ENCODE measurements around the gene MIB1. TPM values are rescaled to one million over a fixed set of nuclear protein-coding genes. Genes with fewer than 3 reads are reported as not detected.

MIB1 gene
- total RNA-seq, 1 experiment from 2014 or later = 48.1 TPM

- Histone ChIP-seq H3K27me3 (replicated peaks; ENCODE audit: control insufficient read depth, insufficient read depth, low read length) (no peaks in the 10 kb centered on the region), H3K9me3 (no peaks in the 10 kb centered on the region), H3K4me1 (no peaks in the 10 kb centered on the region), H3K36me3 (ENCODE audit: control insufficient read depth, insufficient read depth, low read length) (no peaks in the 10 kb centered on the region), H3K4me3 (ENCODE audit: low read depth, low read length) (no peak overlapping the region)
- H3K27ac Mint-ChIP-seq (ENCODE audit: unreplicated experiment) = no peak overlapping the region
- intact Hi-C loops (cut with micrococcal nuclease; ENCODE audit: unreplicated experiment) = no loop called here
- no peaks in the 10 kb centered on the region for H3K27me3 Mint-ChIP-seq (ENCODE audit: insufficient read depth, unreplicated experiment)
- ChIA-PET CTCF (interaction anchor here (0.6 to 1.1 kb wide), 2 partner anchors 29 to 629 kb away, joined by 3 to 4 read pairs; no protein-coding TSS in a partner anchor), POLR2A (no interaction called here)
- H3K4me1 Mint-ChIP-seq (ENCODE audit: low read depth, unreplicated experiment) = no peaks in the 10 kb centered on the region
- no peaks in the 10 kb centered on the region for H3K9me3 Mint-ChIP-seq (ENCODE audit: unreplicated experiment)
- no peak for DNase-seq
- TF ChIP-seq, protein P1, sequence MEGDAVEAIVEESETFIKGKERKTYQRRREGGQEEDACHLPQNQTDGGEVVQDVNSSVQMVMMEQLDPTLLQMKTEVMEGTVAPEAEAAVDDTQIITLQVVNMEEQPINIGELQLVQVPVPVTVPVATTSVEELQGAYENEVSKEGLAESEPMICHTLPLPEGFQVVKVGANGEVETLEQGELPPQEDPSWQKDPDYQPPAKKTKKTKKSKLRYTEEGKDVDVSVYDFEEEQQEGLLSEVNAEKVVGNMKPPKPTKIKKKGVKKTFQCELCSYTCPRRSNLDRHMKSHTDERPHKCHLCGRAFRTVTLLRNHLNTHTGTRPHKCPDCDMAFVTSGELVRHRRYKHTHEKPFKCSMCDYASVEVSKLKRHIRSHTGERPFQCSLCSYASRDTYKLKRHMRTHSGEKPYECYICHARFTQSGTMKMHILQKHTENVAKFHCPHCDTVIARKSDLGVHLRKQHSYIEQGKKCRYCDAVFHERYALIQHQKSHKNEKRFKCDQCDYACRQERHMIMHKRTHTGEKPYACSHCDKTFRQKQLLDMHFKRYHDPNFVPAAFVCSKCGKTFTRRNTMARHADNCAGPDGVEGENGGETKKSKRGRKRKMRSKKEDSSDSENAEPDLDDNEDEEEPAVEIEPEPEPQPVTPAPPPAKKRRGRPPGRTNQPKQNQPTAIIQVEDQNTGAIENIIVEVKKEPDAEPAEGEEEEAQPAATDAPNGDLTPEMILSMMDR (IDR thresholded peaks at IDR 0.05; ENCODE audit: insufficient read depth in 1 of 2, low read depth in 1 of 2, low read length in 1 of 2, severe bottlenecking in 1 of 2, unreplicated experiment in 1 of 2) = no peak
- H3K4me3 Mint-ChIP-seq (ENCODE audit: unreplicated experiment) = no peak overlapping the region
- no TSS peak for BruUV-seq (replicated peaks)
- peaks cover 27% of the 10 kb centered on the region for H3K36me3 Mint-ChIP-seq (ENCODE audit: insufficient read depth, unreplicated experiment)
Observed at GRCh38 chr18:21820811-21821143, 80.2 kb downstream of the MIB1 start.

- no peak overlapping the region for H3K27ac Mint-ChIP-seq (ENCODE audit: unreplicated experiment)
- no peaks in the 10 kb centered on the region for H3K27me3 Mint-ChIP-seq (ENCODE audit: insufficient read depth, unreplicated experiment)
- ChIA-PET POLR2A (no interaction called here), CTCF (no interaction called here)
- no peaks in the 10 kb centered on the region for H3K27me3 ChIP-seq (replicated peaks; ENCODE audit: control insufficient read depth, insufficient read depth, low read length)
- BruUV-seq (replicated peaks) = no TSS peak
- H3K4me1 ChIP-seq = peaks cover 7% of the 10 kb centered on the region
- no peaks in the 10 kb centered on the region for H3K36me3 ChIP-seq (ENCODE audit: control insufficient read depth, insufficient read depth, low read length)
- no peaks in the 10 kb centered on the region for H3K9me3 ChIP-seq
- intact Hi-C loops (cut with micrococcal nuclease; ENCODE audit: unreplicated experiment) = no loop called here
- H3K36me3 Mint-ChIP-seq (ENCODE audit: insufficient read depth, unreplicated experiment) = peaks cover 16% of the 10 kb centered on the region
- TF ChIP-seq, protein P1 (IDR thresholded peaks at IDR 0.05; ENCODE audit: insufficient read depth in 1 of 2, low read depth in 1 of 2, low read length in 1 of 2, severe bottlenecking in 1 of 2, unreplicated experiment in 1 of 2) = no peak
- H3K9me3 Mint-ChIP-seq (ENCODE audit: unreplicated experiment) = no peaks in the 10 kb centered on the region
- no peak overlapping the region for H3K4me3 Mint-ChIP-seq (ENCODE audit: unreplicated experiment)
- DNase-seq = no peak
- H3K4me1 Mint-ChIP-seq (ENCODE audit: low read depth, unreplicated experiment) = no peaks in the 10 kb centered on the region
- H3K4me3 ChIP-seq (ENCODE audit: low read depth, low read length) = no peak overlapping the region
Observed at GRCh38 chr18:21823848-21824247, 83.3 kb downstream of the MIB1 start.

DNA sequence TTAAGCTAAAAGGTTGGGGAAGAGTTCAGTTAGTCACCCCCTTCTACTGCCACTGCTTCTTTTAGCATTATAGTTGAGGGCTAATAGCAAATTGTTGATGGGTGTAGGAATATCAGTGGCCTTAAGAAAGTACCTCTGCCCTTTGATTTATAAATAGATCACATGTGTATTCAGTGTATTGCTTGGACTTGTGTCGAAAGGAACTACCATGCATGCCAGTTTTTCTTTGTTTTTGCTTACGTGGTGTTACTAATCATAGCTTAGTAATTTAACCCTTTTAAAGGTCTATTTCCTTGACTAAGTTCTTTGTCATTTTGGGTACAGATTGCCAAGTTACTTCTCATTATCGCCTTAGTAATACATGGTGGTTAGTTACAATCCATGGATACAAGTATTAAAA lies 85.6 kb downstream of the MIB1 start:
- H3K4me1 Mint-ChIP-seq (ENCODE audit: low read depth, unreplicated experiment) = no peaks in the 10 kb centered on the region
- H3K9me3 Mint-ChIP-seq (ENCODE audit: unreplicated experiment) = no peaks in the 10 kb centered on the region
- no peak for DNase-seq
- Histone ChIP-seq H3K4me1 (peaks cover 14% of the 10 kb centered on the region), H3K27me3 (replicated peaks; ENCODE audit: control insufficient read depth, insufficient read depth, low read length) (no peaks in the 10 kb centered on the region), H3K36me3 (ENCODE audit: control insufficient read depth, insufficient read depth, low read length) (no peaks in the 10 kb centered on the region), H3K9me3 (no peaks in the 10 kb centered on the region), H3K4me3 (ENCODE audit: low read depth, low read length) (no peak overlapping the region)
- intact Hi-C loops (cut with micrococcal nuclease; ENCODE audit: unreplicated experiment) = no loop called here
- no TSS peak for BruUV-seq (replicated peaks)
- peaks cover 10% of the 10 kb centered on the region for H3K36me3 Mint-ChIP-seq (ENCODE audit: insufficient read depth, unreplicated experiment)
- no peaks in the 10 kb centered on the region for H3K27me3 Mint-ChIP-seq (ENCODE audit: insufficient read depth, unreplicated experiment)
- TF ChIP-seq, protein P1 (IDR thresholded peaks at IDR 0.05; ENCODE audit: insufficient read depth in 1 of 2, low read depth in 1 of 2, low read length in 1 of 2, severe bottlenecking in 1 of 2, unreplicated experiment in 1 of 2) = no peak
- H3K27ac Mint-ChIP-seq (ENCODE audit: unreplicated experiment) = no peak overlapping the region
- ChIA-PET POLR2A (no interaction called here), CTCF (no interaction called here)
- no peak overlapping the region for H3K4me3 Mint-ChIP-seq (ENCODE audit: unreplicated experiment)

Measured in Caco-2 (cell line).